Coronary artery (tissue), 2 donors: ENCODE results near the gene SSR1.
"Not testable (repeated sequence)": the region's sequence is repeated elsewhere in the genome, so short reads cannot be mapped to it uniquely, and the experiment has no call there.

ENCODE experiments used
- DNase-seq: peaks from one replicate; pipeline ENCODE4 v3.0.0-alpha.2; 2017; ENCODE audit warnings: low spot score
- H3K27ac ChIP-seq, 2 donors: fragments of 200-600 bp; sonication (generic); one replicate each; pipeline ENCODE4 v1.5.1; 2016 to 2019
- H3K4me3 ChIP-seq: fragments of 200-600 bp; sonication (generic); 2 replicates; pipeline ENCODE4 v1.5.1; 2016; ENCODE audit warnings: mild to moderate bottlenecking, moderate library complexity
- CTCF ChIP-seq: fragments of 200-600 bp; sonication (generic); IDR thresholded peaks from one replicate; pipeline ENCODE4 v1.5.1; 2019; ENCODE audit warnings: antibody characterized with exemption

SSR1 gene

GRCh38 chr6:7312616-7313504, at the start of gene SSR1:
Gene SSR1, minus strand, starts transcription at chr6:7313199. Its CDS starts 79 bp downstream, at chr6:7313120.
- peak; percentile 98 for DNase-seq
- peak within 1 kb of the TSS; percentile 97 for H3K4me3 ChIP-seq
- no peak for TF ChIP-seq CTCF
- peak within 1 kb of the TSS; percentile 94 to 98 for H3K27ac ChIP-seq

GRCh38 chr6:7351916-7352315, 38.9 kb upstream of the SSR1 start:
- not testable (repeated sequence) for H3K27ac ChIP-seq, DNase-seq, H3K4me3 ChIP-seq

- not testable (repeated sequence) for H3K27ac ChIP-seq, H3K4me3 ChIP-seq, DNase-seq
These were observed 37.6 kb upstream of the SSR1 start for GRCh38 chr6:7350591-7350990.

GRCh38 chr6:7347551-7347997, 34.6 kb upstream of the SSR1 start:
- not testable (repeated sequence) for H3K4me3 ChIP-seq, DNase-seq, H3K27ac ChIP-seq

GRCh38 chr6:7344773-7345450, 31.9 kb upstream of the SSR1 start:
- not testable (repeated sequence) for DNase-seq, H3K4me3 ChIP-seq, H3K27ac ChIP-seq

GRCh38 chr6:7343546-7344475, 30.8 kb upstream of the SSR1 start:
- no peak overlapping the region for H3K4me3 ChIP-seq
- no peak for DNase-seq
- no peak for TF ChIP-seq CTCF
- H3K27ac ChIP-seq = no peak overlapping the region

- H3K4me3 ChIP-seq = no peak overlapping the region
- H3K27ac ChIP-seq = no peak overlapping the region
- no peak for DNase-seq
- no peak for TF ChIP-seq CTCF
These were observed 29.2 kb upstream of the SSR1 start for GRCh38 chr6:7341989-7342742.

GRCh38 chr6:7341271-7341670, 28.3 kb upstream of the SSR1 start:
- Histone ChIP-seq H3K4me3 (no peak overlapping the region), H3K27ac (no peak overlapping the region)
- TF ChIP-seq CTCF = no peak
- no peak for DNase-seq

- H3K4me3 ChIP-seq, H3K27ac ChIP-seq, DNase-seq: not testable (repeated sequence)
These were observed 26.2 kb upstream of the SSR1 start for GRCh38 chr6:7339007-7339732.
